Peyer's patch (tissue), 4 donors: Measurements from ENCODE around the gene AHR. TPM values are rescaled to one million over a fixed set of nuclear protein-coding genes. Genes with fewer than 3 reads are reported as not detected.

Experiments
- DNase-seq, 3 donors: peaks; one replicate each; pipeline ENCODE4 v3.0.0-alpha.2; 2017 to 2019
- H3K27ac ChIP-seq, 4 donors: fragments of 200-600 bp; sonication (generic); one replicate each; pipeline ENCODE4 v1.5.1; 2016 to 2019
- H3K27me3 ChIP-seq, 2 donors: fragments of 200-600 bp; sonication (generic); one replicate each; pipeline ENCODE4 v1.5.1; 2019
- H3K36me3 ChIP-seq, 3 donors: fragments of 200-600 bp; sonication (generic); one replicate each; pipeline ENCODE4 v1.5.1; 2016 to 2019
- H3K4me1 ChIP-seq, 4 donors: fragments of 200-600 bp; sonication (generic); one replicate each; pipeline ENCODE4 v1.5.1; 2016 to 2019
- H3K4me3 ChIP-seq, 4 donors: fragments of 200-600 bp; sonication (generic); 1 replicate in 3 of 4; 2 replicates in 1 of 4; pipeline ENCODE4 v1.5.1; 2016 to 2019; ENCODE audit warnings: mild to moderate bottlenecking in 1 of 4
- H3K9me3 ChIP-seq, 4 donors: fragments of 200-600 bp; sonication (generic); one replicate each; pipeline ENCODE4 v1.5.1; 2016 to 2019; ENCODE audit warnings: mild to moderate bottlenecking in 1 of 4
- CTCF ChIP-seq, 6 experiments: fragments of 450-650 bp in 4 of 6; fragments of 200-600 bp in 2 of 6; sonication (generic) in 1 of 6; IDR thresholded peaks; one replicate each; pipeline ENCODE4 v1.5.1; 2017 to 2019; ENCODE audit warnings: antibody characterized with exemption in 6 of 6, mild to moderate bottlenecking in 3 of 6, moderate library complexity in 1 of 6
- POLR2A ChIP-seq, 2 donors: fragments of 450-650 bp; IDR thresholded peaks; one replicate each; pipeline ENCODE4 v1.5.1; 2017; ENCODE audit warnings: antibody characterized with exemption in 2 of 2, mild to moderate bottlenecking in 2 of 2, moderate library complexity in 2 of 2
- total RNA-seq, 4 donors: library from RNA; depleted of rRNA; stranded (reverse); fragments of >200 nt; gene quantifications; one replicate each; pipeline ENCODE4 v1.1.0, GENCODE V29; 2016

The AHR gene
- 100 to 1,000 TPM in 1 of 4 donors, 10 to 100 TPM in 3; 24.3 to 110 (median 39.4) TPM for total RNA-seq

- H3K9me3 ChIP-seq = no peaks in the 10 kb centered on the region
- peak within 1 kb of the TSS; percentile 91 to 99 (median 97) for H3K27ac ChIP-seq
- peak; percentile 94 for TF ChIP-seq POLR2A (IDR thresholded peaks at IDR 0.05)
- TF ChIP-seq CTCF (IDR thresholded peaks at IDR 0.05) = no peak
- no peaks in the 10 kb centered on the region for H3K27me3 ChIP-seq
- DNase-seq = peak; percentile 91 to 98 (median 94)
- peaks cover 0 to 8% (median 0%) of the 10 kb centered on the region in 4 donors for H3K4me1 ChIP-seq
- peak within 1 kb of the TSS; percentile 73 to 93 (median 88) for H3K4me3 ChIP-seq
- no peaks in the 10 kb centered on the region for H3K36me3 ChIP-seq
Measured at GRCh38 chr7:17298102-17298839, at the start of gene AHR. Gene AHR, plus strand, starts transcription at chr7:17298652. Its CDS starts 613 bp downstream, at chr7:17299265.

GRCh38 chr7:17253885-17254284 is 44.6 kb upstream of the AHR start:
- H3K27me3 ChIP-seq = no peaks in the 10 kb centered on the region
- TF ChIP-seq POLR2A (IDR thresholded peaks at IDR 0.05) = no peak
- TF ChIP-seq CTCF (IDR thresholded peaks at IDR 0.05) = no peak
- no peak for DNase-seq

GRCh38 chr7:17255926-17256325 is 42.5 kb upstream of the AHR start:
- DNase-seq = no peak

More at GRCh38 chr7:17253885-17254284, 44.6 kb upstream of the AHR start:
- H3K4me3 ChIP-seq = no peak overlapping the region
- H3K9me3 ChIP-seq = no peaks in the 10 kb centered on the region
- H3K36me3 ChIP-seq = no peaks in the 10 kb centered on the region
- H3K4me1 ChIP-seq = no peaks in the 10 kb centered on the region
- H3K27ac ChIP-seq = no peak overlapping the region

DNA sequence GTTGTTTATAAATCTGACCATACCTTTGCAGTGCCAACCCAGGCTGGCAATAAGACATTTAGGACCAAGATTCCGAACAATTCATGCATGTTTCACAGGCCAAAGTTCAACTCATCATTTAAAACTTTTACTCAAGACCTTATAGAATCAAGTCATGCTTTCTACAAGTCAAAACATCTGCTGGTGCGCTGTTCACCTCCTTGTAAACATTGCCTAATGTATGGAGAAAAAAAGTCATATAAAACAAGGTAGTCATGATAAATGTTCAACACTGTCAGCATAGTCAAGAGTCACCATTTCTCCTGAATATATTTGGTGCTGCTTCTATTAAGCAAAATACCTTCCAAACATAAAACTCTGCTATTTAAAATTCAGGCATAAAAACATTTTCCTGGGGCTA is 42.1 kb upstream of the AHR start:
- Histone ChIP-seq H3K27me3 (no peaks in the 10 kb centered on the region), H3K4me3 (no peak overlapping the region), H3K9me3 (no peaks in the 10 kb centered on the region), H3K4me1 (no peaks in the 10 kb centered on the region), H3K36me3 (no peaks in the 10 kb centered on the region), H3K27ac (no peak overlapping the region)
- TF ChIP-seq CTCF (IDR thresholded peaks at IDR 0.05) (no peak), POLR2A (IDR thresholded peaks at IDR 0.05) (no peak)
- DNase-seq = no peak

More at GRCh38 chr7:17255926-17256325, 42.5 kb upstream of the AHR start:
- TF ChIP-seq CTCF (IDR thresholded peaks at IDR 0.05) (no peak), POLR2A (IDR thresholded peaks at IDR 0.05) (no peak)
- no peaks in the 10 kb centered on the region for H3K27me3 ChIP-seq
- no peaks in the 10 kb centered on the region for H3K36me3 ChIP-seq
- H3K4me1 ChIP-seq = no peaks in the 10 kb centered on the region
- H3K27ac ChIP-seq = no peak overlapping the region
- H3K4me3 ChIP-seq = no peak overlapping the region
- no peaks in the 10 kb centered on the region for H3K9me3 ChIP-seq

GRCh38 chr7:17266565-17266964 is 31.9 kb upstream of the AHR start:
- H3K36me3 ChIP-seq = no peaks in the 10 kb centered on the region
- peaks cover 0 to 22% (median 2%) of the 10 kb centered on the region in 4 donors for H3K9me3 ChIP-seq

More at GRCh38 chr7:17266565-17266964, 31.9 kb upstream of the AHR start:
- no peak for TF ChIP-seq POLR2A (IDR thresholded peaks at IDR 0.05)
- TF ChIP-seq CTCF (IDR thresholded peaks at IDR 0.05) = no peak
- Histone ChIP-seq H3K4me3 (no peak overlapping the region), H3K27me3 (no peaks in the 10 kb centered on the region), H3K4me1 (no peaks in the 10 kb centered on the region), H3K27ac (no peak overlapping the region)
- DNase-seq = no peak
